AG04450 (cell line): ENCODE data around the gene KRTAP10-9. TPM values are rescaled to one million over a fixed set of nuclear protein-coding genes. Genes with fewer than 3 reads are reported as not detected.
"Not testable (repeated sequence)": the region's sequence is repeated elsewhere in the genome, so short reads cannot be mapped to it uniquely, and the experiment has no call there.

Experiments used
- CTCF ChIA-PET: fragments of 300-600, 350-600 bp; formaldehyde crosslinking; extraction: SDS; loops from one replicate; lab custom pipeline; 2022; ENCODE audit warnings: antibody characterized with exemption, inconsistent platforms; lab: Charles Lee
- POLR2A ChIA-PET: fragments of 350-600 bp; formaldehyde crosslinking; extraction: SDS; loops from one replicate; lab custom pipeline; 2021; ENCODE audit warnings: antibody characterized with exemption, inconsistent platforms; lab: Yijun Ruan, JAX
- DNase-seq: peaks from one replicate; pipeline ENCODE4 v3.0.0-alpha.2; 2011; ENCODE audit warnings: low read depth, low spot score
- H3K27ac ChIP-seq: one replicate; pipeline ENCODE4 v1.5.1; 2012; ENCODE audit warnings: low read depth, low read length, control low read depth
- H3K27me3 ChIP-seq: one replicate; pipeline ENCODE4 v1.6.0; 2012; ENCODE audit warnings: low read length; ENCODE audit not compliant: control insufficient read depth, insufficient read depth
- H3K4me3 ChIP-seq: 2 replicates; pipeline ENCODE4 v1.5.1; 2011; ENCODE audit warnings: mild to moderate bottlenecking, low read depth, low read length, control low read depth
- H3K9me3 ChIP-seq: 2 replicates; pipeline ENCODE4 v1.5.1; 2012; ENCODE audit warnings: low read length; ENCODE audit not compliant: control insufficient read depth, insufficient read depth
- CTCF ChIP-seq: IDR thresholded peaks from 2 replicates; pipeline ENCODE4 v1.5.1; 2011; ENCODE audit warnings: low read depth, low read length, control low read depth, inconsistent platforms
- polyA plus RNA-seq: library from polyadenylated mRNA; depleted of rRNA; stranded (reverse); fragments of >200 nt; gene quantifications from 2 replicates; pipeline ENCODE4 v1.2.3, GENCODE V29; 2011

KRTAP10-9 gene
- polyA plus RNA-seq, 1 experiment = not detected

- ChIA-PET POLR2A (no interaction called here), CTCF (no interaction called here)
- no peak overlapping the region for H3K4me3 ChIP-seq
- no peak for TF ChIP-seq CTCF
- no peaks in the 10 kb centered on the region for H3K27me3 ChIP-seq
- peaks cover 32% of the 10 kb centered on the region for H3K9me3 ChIP-seq
- H3K27ac ChIP-seq = no peak overlapping the region
- no peak for DNase-seq
These were observed 3.3 kb upstream of the KRTAP10-9 start for GRCh38 chr21:44623575-44623974.

- no peak overlapping the region for H3K4me3 ChIP-seq
- POLR2A ChIA-PET = no interaction called here
- no peak for DNase-seq
- TF ChIP-seq CTCF = no peak
- peaks cover 46% of the 10 kb centered on the region for H3K9me3 ChIP-seq
- CTCF ChIA-PET = no interaction called here
- no peaks in the 10 kb centered on the region for H3K27me3 ChIP-seq
- H3K27ac ChIP-seq = no peak overlapping the region
These were observed 1.1 kb upstream of the KRTAP10-9 start for GRCh38 chr21:44625756-44626155.

GRCh38 chr21:44626262-44626661, 631 bp upstream of the KRTAP10-9 start:
- H3K4me3 ChIP-seq = no peak overlapping the region
- peaks cover 46% of the 10 kb centered on the region for H3K9me3 ChIP-seq
- DNase-seq = no peak
- no peak for TF ChIP-seq CTCF
- H3K27me3 ChIP-seq = no peaks in the 10 kb centered on the region
- POLR2A ChIA-PET = no interaction called here
- H3K27ac ChIP-seq = no peak overlapping the region
- CTCF ChIA-PET = no interaction called here

GRCh38 chr21:44627181-44627822, 409 bp downstream of the KRTAP10-9 start:
- POLR2A ChIA-PET, H3K4me3 ChIP-seq, H3K27ac ChIP-seq, CTCF ChIA-PET, DNase-seq, H3K27me3 ChIP-seq: not testable (repeated sequence)
- H3K9me3 ChIP-seq = peaks cover 46% of the 10 kb centered on the region

GRCh38 chr21:44627831-44628233, 939 bp downstream of the KRTAP10-9 start:
- H3K27ac ChIP-seq, H3K27me3 ChIP-seq, POLR2A ChIA-PET, H3K4me3 ChIP-seq, DNase-seq: not testable (repeated sequence)
- peaks cover 46% of the 10 kb centered on the region for H3K9me3 ChIP-seq
- CTCF ChIA-PET = interaction anchor here (0.7 kb wide), 1 partner anchor 357 kb away, joined by 3 read pairs; no protein-coding TSS in a partner anchor

GRCh38 chr21:44628707-44629391, 2.0 kb downstream of the KRTAP10-9 start:
- peaks cover 2% of the 10 kb centered on the region for H3K27me3 ChIP-seq
- ChIA-PET POLR2A (no interaction called here), CTCF (interaction anchor here (0.7 kb wide), 1 partner anchor 358 kb away, joined by 3 read pairs; no protein-coding TSS in a partner anchor)
- no peak overlapping the region for H3K4me3 ChIP-seq
- H3K27ac ChIP-seq = no peak overlapping the region
- TF ChIP-seq CTCF = no peak
- peaks cover 46% of the 10 kb centered on the region for H3K9me3 ChIP-seq
- no peak for DNase-seq
